MM.1S (cell line): Measurements from ENCODE around the gene TNFRSF4.

Source experiments
- EZH2 ChIP-seq: fragments of 300-600 bp; sonication (generic); optimal IDR thresholded peaks from 2 replicates; pipeline ENCODE3; 2017; ENCODE audit warnings: low read depth, mild to moderate bottlenecking, antibody characterized with exemption, low read length, mixed read lengths
- EZH2phosphoT487 ChIP-seq: fragments of 300-600 bp; sonication (generic); IDR thresholded peaks from 2 replicates; pipeline ENCODE4 v1.6.1; 2018; ENCODE audit warnings: antibody characterized with exemption, low read length
- TF ChIP-seq, protein P1 (sequence below): fragments of 300-600 bp; sonication (generic); IDR thresholded peaks from 2 replicates; pipeline ENCODE4 v1.5.1; 2016; ENCODE audit warnings: antibody characterized with exemption, low read length, mixed read lengths

DNA sequence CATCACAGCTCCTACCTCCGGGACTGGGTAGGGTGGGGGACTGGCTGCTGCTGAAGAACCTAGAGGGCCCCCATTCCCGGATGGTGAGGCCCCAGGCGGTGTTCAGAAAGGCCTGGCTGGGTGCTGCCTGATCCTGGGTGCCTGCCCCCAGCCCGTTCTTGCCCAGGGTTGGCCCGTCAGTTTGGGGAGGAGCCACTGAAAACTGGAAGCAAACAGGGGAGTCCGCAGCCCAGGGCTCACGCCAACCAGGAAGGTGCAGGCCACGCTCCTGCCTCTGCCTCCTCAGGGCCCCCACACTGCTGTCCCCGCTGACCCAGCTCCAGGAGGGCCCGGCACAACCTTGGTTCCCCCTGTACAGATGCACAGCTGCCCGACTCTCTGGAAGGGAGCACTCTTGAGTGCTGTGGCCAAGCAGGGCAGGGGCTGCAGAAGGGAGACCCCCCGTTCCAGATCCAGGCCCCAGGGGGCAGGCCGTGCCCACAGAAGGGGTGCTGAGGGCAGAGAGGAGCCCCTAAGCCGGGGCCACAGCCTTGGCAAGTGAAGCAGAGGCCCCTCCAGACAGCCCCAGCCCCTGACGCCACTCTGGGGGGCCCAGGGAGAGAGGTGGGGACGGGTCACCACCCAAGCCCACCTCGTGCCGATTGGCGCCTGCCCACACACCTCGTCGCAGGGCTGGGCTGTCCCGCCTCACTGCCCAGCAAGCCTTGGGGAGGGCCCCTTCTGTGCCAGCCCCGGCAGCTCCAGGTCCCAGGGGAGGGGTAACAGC lies 27.1 kb upstream of the TNFRSF4 start:
- TF ChIP-seq, protein P1, sequence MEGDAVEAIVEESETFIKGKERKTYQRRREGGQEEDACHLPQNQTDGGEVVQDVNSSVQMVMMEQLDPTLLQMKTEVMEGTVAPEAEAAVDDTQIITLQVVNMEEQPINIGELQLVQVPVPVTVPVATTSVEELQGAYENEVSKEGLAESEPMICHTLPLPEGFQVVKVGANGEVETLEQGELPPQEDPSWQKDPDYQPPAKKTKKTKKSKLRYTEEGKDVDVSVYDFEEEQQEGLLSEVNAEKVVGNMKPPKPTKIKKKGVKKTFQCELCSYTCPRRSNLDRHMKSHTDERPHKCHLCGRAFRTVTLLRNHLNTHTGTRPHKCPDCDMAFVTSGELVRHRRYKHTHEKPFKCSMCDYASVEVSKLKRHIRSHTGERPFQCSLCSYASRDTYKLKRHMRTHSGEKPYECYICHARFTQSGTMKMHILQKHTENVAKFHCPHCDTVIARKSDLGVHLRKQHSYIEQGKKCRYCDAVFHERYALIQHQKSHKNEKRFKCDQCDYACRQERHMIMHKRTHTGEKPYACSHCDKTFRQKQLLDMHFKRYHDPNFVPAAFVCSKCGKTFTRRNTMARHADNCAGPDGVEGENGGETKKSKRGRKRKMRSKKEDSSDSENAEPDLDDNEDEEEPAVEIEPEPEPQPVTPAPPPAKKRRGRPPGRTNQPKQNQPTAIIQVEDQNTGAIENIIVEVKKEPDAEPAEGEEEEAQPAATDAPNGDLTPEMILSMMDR = no peak
- TF ChIP-seq EZH2 (no peak), EZH2phosphoT487 (no peak)
